ENCODE data around the gene CBLB. TPM values are rescaled to one million over a fixed set of nuclear protein-coding genes. Genes with fewer than 3 reads are reported as not detected.

The CBLB gene
- total and polyA plus RNA-seq, 2 experiments from 2014 or later: 20.5 to 47.7 TPM

GRCh38 chr3:105615814-105616213 lies 253.0 kb downstream of the CBLB start:
- Mint-ChIP-seq H3K4me3 (no peak overlapping the region), H3K27ac (no peak overlapping the region), H3K4me1 (peaks cover 18% of the 10 kb centered on the region), H3K36me3 (ENCODE audit: low read depth) (no peaks in the 10 kb centered on the region), H3K9me3 (no peaks in the 10 kb centered on the region), H3K27me3 (ENCODE audit: insufficient read depth, low read depth, poor library complexity) (peaks cover 2% of the 10 kb centered on the region)
- Histone ChIP-seq H3K4me1 (ENCODE audit: insufficient read depth) (0 out of 2 replicates have a peak, but pooled peaks cover 8% of the 10 kb centered on the region), H3K27ac (ENCODE audit: low read depth) (no peak overlapping the region), H4K20me1 (replicated peaks; ENCODE audit: insufficient read depth) (no peaks in the 10 kb centered on the region), H3K79me2 (replicated peaks; ENCODE audit: insufficient read depth) (no peaks in the 10 kb centered on the region), H2AFZ (no peak overlapping the region), H3K36me3 (ENCODE audit: insufficient read depth) (no peaks in the 10 kb centered on the region), H3F3A (replicated peaks; ENCODE audit: low read depth) (no peaks in the 10 kb centered on the region), H3K4me2 (no peak overlapping the region), H3K9me2 (ENCODE audit: insufficient read depth) (no peaks in the 10 kb centered on the region), H3K27me3 (ENCODE audit: insufficient read depth) (no peaks in the 10 kb centered on the region), H3K4me3 (no peak overlapping the region)
- ATAC-seq: no peak
- TF ChIP-seq JUNB (IDR thresholded peaks at IDR 0.05; ENCODE audit: unreplicated experiment): no peak
- TF ChIP-seq ZNF331 (CRISPR knock-in tag; IDR thresholded peaks at IDR 0.05; ENCODE audit: low read depth): no peak
- TF ChIP-seq ETS1 (IDR thresholded peaks at IDR 0.05): no peak
- no peak for TF ChIP-seq ZNF114 (CRISPR knock-in tag; IDR thresholded peaks at IDR 0.05)
- TF ChIP-seq EZH2phosphoT487 (IDR thresholded peaks at IDR 0.05; ENCODE audit: unreplicated experiment): no peak
- no peak for TF ChIP-seq CTCF (conservative IDR thresholded peaks at IDR 0.05; ENCODE audit: low read depth in 2 of 2)
- no peak for TF ChIP-seq CREB1 (CRISPR knock-in tag; IDR thresholded peaks at IDR 0.05; ENCODE audit: low read depth)
- no peak for TF ChIP-seq STAT1 (IDR thresholded peaks at IDR 0.05; ENCODE audit: unreplicated experiment)
- no peak for TF ChIP-seq NANOG (IDR thresholded peaks at IDR 0.05; ENCODE audit: borderline replicate concordance)
- TF ChIP-seq EZH2 (IDR thresholded peaks at IDR 0.05; ENCODE audit: low read depth, unreplicated experiment): no peak
- TF ChIP-seq, protein P1, sequence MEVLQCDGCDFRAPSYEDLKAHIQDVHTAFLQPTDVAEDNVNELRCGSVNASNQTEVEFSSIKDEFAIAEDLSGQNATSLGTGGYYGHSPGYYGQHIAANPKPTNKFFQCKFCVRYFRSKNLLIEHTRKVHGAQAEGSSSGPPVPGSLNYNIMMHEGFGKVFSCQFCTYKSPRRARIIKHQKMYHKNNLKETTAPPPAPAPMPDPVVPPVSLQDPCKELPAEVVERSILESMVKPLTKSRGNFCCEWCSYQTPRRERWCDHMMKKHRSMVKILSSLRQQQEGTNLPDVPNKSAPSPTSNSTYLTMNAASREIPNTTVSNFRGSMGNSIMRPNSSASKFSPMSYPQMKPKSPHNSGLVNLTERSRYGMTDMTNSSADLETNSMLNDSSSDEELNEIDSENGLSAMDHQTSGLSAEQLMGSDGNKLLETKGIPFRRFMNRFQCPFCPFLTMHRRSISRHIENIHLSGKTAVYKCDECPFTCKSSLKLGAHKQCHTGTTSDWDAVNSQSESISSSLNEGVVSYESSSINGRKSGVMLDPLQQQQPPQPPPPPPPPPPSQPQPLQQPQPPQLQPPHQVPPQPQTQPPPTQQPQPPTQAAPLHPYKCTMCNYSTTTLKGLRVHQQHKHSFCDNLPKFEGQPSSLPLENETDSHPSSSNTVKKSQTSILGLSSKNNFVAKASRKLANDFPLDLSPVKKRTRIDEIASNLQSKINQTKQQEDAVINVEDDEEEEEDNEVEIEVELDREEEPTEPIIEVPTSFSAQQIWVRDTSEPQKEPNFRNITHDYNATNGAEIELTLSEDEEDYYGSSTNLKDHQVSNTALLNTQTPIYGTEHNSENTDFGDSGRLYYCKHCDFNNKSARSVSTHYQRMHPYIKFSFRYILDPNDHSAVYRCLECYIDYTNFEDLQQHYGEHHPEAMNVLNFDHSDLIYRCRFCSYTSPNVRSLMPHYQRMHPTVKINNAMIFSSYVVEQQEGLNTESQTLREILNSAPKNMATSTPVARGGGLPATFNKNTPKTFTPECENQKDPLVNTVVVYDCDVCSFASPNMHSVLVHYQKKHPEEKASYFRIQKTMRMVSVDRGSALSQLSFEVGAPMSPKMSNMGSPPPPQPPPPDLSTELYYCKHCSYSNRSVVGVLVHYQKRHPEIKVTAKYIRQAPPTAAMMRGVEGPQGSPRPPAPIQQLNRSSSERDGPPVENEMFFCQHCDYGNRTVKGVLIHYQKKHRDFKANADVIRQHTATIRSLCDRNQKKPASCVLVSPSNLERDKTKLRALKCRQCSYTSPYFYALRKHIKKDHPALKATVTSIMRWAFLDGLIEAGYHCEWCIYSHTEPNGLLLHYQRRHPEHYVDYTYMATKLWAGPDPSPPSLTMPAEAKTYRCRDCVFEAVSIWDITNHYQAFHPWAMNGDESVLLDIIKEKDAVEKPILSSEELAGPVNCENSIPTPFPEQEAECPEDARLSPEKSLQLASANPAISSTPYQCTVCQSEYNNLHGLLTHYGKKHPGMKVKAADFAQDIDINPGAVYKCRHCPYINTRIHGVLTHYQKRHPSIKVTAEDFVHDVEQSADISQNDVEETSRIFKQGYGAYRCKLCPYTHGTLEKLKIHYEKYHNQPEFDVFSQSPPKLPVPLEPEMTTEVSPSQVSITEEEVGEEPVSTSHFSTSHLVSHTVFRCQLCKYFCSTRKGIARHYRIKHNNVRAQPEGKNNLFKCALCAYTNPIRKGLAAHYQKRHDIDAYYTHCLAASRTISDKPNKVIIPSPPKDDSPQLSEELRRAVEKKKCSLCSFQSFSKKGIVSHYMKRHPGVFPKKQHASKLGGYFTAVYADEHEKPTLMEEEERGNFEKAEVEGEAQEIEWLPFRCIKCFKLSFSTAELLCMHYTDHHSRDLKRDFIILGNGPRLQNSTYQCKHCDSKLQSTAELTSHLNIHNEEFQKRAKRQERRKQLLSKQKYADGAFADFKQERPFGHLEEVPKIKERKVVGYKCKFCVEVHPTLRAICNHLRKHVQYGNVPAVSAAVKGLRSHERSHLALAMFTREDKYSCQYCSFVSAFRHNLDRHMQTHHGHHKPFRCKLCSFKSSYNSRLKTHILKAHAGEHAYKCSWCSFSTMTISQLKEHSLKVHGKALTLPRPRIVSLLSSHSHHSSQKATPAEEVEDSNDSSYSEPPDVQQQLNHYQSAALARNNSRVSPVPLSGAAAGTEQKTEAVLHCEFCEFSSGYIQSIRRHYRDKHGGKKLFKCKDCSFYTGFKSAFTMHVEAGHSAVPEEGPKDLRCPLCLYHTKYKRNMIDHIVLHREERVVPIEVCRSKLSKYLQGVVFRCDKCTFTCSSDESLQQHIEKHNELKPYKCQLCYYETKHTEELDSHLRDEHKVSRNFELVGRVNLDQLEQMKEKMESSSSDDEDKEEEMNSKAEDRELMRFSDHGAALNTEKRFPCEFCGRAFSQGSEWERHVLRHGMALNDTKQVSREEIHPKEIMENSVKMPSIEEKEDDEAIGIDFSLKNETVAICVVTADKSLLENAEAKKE (CRISPR knock-in tag; IDR thresholded peaks at IDR 0.05): no peak
- TF ChIP-seq POLR2AphosphoS5 (IDR thresholded peaks at IDR 0.05; ENCODE audit: low read depth): no peak
- no peak for TF ChIP-seq REST (IDR thresholded peaks at IDR 0.05; ENCODE audit: unreplicated experiment)
- DNase-seq (ENCODE audit: low spot score): no peak

Measured in GM23338 (cell line).